Measurements from ENCODE around the gene POLR1B. TPM values are rescaled to one million over a fixed set of nuclear protein-coding genes. Genes with fewer than 3 reads are reported as not detected.

Gene POLR1B
- total and polyA plus RNA-seq, 2 of the 13 experiments (the other 11 are each of a cell fraction or from before 2014, with no cell fraction given) = 18.3 to 46.0 TPM

- TF ChIP-seq SNAPC4 (CRISPR knock-in tag; IDR thresholded peaks at IDR 0.05) (peak; percentile 95), ZBTB38 (CRISPR knock-in tag; IDR thresholded peaks at IDR 0.05) (peak; percentile 88), SALL1 (CRISPR knock-in tag; IDR thresholded peaks at IDR 0.05) (peak; percentile 94), ZFP91 (CRISPR knock-in tag; IDR thresholded peaks at IDR 0.05; ENCODE audit: borderline replicate concordance) (peak; percentile 98), ERF (CRISPR knock-in tag; IDR thresholded peaks at IDR 0.05) (peak; percentile 71; the same call in 1 of the 2 replicates), TCF12 (IDR thresholded peaks at IDR 0.05) (no peak), TCF12 (CRISPR knock-in tag; IDR thresholded peaks at IDR 0.05) (peak; percentile 96), ZSCAN5A (CRISPR knock-in tag; IDR thresholded peaks at IDR 0.05; ENCODE audit: borderline replicate concordance) (peak; percentile 97; the same call in 1 of the 2 replicates), TIGD3 (CRISPR knock-in tag; IDR thresholded peaks at IDR 0.05; ENCODE audit: borderline replicate concordance) (peak; percentile 95), ZNF430 (CRISPR knock-in tag; IDR thresholded peaks at IDR 0.05) (peak; percentile 94), MED8 (CRISPR knock-in tag; IDR thresholded peaks at IDR 0.05; ENCODE audit: insufficient replicate concordance) (peak; percentile 89), ZNF7 (CRISPR knock-in tag; IDR thresholded peaks at IDR 0.05) (0 out of 2 replicates have a peak, but pooled peaks have one; percentile 6), STAT6 (CRISPR knock-in tag; IDR thresholded peaks at IDR 0.05; ENCODE audit: borderline replicate concordance) (peak; percentile 87; the same call in 1 of the 2 replicates), ZNF605 (CRISPR knock-in tag; IDR thresholded peaks at IDR 0.05) (peak; percentile 86), MAFF (IDR thresholded peaks at IDR 0.05; ENCODE audit: low read depth, low read length) (no peak)
These were observed at the start of gene POLR1B (continued) for GRCh38 chr2:112542123-112542983.

Data from HepG2 (cell line).